HG03103 (cell line): ENCODE results near the gene ALOX12.

Experiments used
- ATAC-seq: cut with Tn5 transposase; IDR thresholded peaks from one replicate; pipeline ENCODE4 v1.9.1; 2021; ENCODE audit warnings: low read depth; ENCODE audit not compliant: unreplicated experiment

Gene ALOX12

GRCh38 chr17:7001318-7001961, 5.6 kb downstream of the ALOX12 start:
- no peak for ATAC-seq

GRCh38 chr17:7002288-7003047, 6.6 kb downstream of the ALOX12 start:
- ATAC-seq: no peak

DNA sequence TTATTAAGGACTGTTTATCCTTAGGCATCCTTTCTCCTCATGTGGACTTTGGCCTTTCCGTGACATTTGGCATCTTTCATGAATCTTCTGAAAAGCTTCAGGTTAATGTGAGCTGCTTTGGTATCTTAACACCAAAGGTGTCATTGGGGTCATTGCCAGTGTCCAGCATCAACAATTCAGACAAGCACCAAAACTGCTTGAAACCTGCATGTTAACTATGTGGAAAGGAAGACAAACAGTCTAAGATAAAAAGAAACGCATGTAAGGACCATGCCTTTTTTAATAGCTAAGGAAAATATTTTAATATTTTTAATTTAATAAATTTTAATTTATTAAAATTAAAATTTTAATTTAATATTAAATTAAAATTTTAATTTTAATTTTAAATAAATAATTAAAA, 7.9 kb downstream of the ALOX12 start:
- ATAC-seq: no peak

DNA sequence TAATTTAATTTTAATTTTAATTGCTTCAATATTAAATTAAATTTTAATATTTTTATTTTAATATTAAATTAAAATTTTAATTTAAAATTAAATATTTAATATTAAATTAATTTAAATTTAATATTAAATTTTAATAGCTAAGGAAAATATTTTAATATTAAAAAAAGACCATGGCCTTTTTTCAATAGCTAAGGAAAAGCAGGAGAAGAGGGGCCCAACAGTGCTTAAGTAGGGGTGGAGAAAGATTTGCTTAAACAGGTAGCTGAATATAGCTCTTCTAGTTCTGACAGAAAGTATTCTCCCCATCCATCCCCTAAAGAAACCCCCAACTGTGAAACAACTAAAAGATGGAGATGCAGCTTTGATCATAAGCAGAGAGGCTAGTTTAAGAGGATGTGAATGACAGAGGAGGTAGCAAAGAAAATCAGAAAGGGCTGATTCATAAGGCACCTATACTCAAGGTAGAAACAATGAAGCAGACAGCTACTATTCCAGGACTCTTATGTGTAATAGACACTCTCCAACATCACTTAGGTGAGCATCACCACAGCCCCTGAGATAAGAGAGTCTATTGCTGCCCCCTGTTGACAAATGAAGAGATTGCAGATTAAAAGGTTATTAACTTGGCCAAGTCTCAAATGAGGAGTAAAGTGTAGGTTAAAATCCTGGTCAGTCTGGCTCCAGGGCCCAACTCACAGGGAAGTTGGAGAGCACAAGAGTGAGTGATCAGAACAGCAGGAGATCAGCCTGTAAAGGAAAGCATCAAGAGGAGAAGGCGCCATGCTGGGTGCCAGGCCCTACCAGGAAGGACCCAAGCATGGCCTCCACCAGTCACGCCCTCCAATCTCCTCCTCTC, 8.8 kb downstream of the ALOX12 start:
- no peak for ATAC-seq

- no peak for ATAC-seq
Observed at GRCh38 chr17:7005716-7006115, 9.9 kb downstream of the ALOX12 start.

- no peak for ATAC-seq
Observed at GRCh38 chr17:7007143-7007542, 11.3 kb downstream of the ALOX12 start.

DNA sequence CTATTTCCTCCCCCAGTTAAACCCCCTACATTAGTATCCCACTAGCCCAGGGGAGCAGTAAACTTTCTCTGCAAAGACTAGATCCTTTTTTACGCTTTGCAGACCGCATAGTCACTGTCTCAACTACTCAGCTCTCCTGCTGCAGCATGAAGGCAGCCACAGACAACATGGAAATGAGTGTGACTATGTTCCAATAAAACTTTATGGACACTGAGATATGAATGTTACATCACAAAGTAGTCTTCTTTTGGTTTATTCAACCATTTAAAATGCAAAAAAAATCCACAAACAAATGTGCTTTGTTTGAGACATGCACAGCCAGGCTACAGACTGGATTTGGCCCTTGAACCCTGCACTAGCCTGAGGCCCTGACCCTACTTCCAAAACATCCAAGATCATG, 14.7 kb downstream of the ALOX12 start:
- no peak for ATAC-seq

GRCh38 chr17:7011415-7011814, 15.6 kb downstream of the ALOX12 start:
- ATAC-seq: no peak

- no peak for ATAC-seq
Observed at GRCh38 chr17:7011942-7012254, 16.0 kb downstream of the ALOX12 start.

- peak; percentile 81 for ATAC-seq
Observed at GRCh38 chr17:7014261-7014994, 18.6 kb downstream of the ALOX12 start.

DNA sequence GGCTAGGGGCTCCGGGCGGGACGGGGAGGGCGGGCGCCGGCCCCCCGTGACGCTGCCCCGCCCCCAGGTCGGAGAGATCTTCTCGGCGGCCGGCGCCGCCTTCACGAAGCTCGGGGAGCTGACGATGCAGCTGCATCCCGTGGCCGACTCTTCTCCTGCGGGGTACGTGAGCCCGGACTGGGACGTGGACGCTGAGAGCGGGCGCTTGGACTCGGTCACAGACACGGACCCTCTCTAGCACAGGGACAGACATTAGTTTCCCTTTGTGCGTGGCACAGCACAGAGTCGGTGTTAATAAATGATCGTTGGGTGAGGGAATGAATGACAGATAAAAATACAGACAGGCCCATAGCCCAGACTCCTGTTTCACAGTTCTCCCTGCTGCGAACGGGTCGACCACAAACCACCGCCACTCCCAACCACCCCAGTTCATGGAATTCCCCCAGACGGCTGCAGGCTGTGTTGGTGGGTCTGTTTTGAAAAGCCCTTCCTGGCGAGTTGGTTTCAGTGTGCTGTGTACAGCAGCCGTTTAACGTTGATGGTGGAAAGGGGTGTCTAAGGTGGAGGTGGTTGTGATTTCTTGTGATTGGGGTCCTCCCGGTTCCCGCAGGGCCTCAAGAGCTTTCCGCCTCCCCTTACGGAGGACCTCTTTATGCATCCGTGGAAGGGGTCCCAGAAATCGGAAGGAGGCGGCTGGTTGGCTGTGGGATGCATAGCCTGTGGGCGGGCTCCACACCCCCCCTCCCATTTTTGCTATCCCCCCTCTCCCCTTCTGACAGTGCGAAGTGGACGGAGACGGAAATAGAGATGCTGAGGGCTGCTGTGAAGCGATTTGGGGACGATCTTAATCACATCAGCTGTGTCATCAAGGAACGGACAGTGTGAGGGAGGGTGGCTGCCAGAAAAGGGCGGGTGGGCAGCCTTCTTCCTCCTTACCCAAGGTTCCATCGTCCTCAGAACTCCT, 19.4 kb downstream of the ALOX12 start:
- ATAC-seq: peak; percentile 4

DNA sequence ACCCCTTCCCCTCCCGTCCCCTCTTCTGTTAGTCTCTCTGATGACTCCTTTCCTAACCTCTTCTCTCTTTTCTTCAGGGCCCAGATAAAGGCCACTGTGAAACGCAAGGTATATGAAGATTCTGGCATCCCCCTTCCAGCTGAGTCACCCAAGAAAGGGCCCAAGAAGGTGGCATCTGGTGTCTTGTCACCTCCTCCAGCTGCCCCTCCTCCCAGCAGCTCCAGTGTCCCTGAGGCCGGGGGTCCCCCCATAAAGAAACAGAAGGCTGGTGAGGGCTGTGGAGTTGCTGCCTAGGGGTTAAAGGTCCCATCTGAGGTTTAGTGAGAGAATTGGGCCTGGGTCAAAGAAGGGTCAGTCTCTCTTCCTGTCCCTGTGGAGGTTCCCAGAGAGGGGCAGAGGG, 20.6 kb downstream of the ALOX12 start:
- ATAC-seq: no peak

GRCh38 chr17:7016886-7017826, 21.3 kb downstream of the ALOX12 start:
- no peak for ATAC-seq

- ATAC-seq: no peak
Observed at GRCh38 chr17:7017827-7018200, 22.0 kb downstream of the ALOX12 start.

DNA sequence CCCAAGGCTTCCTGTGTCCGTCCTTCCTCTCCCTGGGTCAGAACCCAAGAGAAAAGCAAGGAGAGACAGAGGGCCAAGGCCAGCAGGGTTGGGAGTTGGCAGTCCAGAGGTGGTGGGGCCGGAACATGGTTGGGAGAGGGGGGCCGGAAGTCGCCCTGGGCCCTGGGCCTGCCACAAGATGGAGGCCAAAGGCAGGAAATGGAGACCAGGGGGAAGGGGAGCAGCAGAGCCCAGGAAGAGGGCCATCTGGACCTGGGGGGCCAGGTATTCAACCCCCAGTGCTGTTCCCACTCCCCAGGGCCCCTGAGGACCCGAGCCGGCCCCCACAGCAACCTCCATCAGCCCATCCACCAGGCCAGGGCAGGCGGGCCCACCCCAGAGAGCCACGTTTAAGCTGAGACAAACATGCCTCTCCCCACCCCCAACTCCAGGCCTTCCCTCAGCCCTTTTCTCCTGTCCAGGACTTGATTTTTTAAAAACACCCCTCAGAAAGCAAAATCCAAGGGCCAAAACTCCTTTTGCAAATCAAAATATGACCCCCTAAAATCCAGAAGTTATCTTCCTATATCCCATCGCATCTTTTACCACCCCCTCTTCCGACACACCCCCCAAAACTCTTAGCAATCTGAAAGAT, 22.6 kb downstream of the ALOX12 start:
- ATAC-seq: no peak

DNA sequence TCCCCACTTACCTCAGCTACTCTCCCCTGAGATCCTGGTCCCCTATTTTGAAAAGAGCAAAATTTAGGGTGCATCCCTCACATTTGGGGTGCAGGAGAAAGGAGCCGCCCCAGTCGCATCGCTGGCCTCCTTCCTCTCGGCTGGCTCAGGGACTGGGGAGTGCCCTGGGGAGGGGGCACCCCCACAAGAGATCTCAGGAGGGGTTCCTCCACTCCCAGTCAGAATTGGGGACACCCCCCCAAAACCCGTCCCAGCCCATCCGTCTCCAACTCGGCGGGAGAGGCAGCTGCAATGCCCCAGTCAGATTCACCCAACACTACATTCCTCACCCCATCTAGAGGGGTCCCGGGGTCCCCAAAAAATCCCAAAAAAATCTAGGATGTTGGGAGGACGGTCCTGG, 23.5 kb downstream of the ALOX12 start:
- ATAC-seq: no peak

DNA sequence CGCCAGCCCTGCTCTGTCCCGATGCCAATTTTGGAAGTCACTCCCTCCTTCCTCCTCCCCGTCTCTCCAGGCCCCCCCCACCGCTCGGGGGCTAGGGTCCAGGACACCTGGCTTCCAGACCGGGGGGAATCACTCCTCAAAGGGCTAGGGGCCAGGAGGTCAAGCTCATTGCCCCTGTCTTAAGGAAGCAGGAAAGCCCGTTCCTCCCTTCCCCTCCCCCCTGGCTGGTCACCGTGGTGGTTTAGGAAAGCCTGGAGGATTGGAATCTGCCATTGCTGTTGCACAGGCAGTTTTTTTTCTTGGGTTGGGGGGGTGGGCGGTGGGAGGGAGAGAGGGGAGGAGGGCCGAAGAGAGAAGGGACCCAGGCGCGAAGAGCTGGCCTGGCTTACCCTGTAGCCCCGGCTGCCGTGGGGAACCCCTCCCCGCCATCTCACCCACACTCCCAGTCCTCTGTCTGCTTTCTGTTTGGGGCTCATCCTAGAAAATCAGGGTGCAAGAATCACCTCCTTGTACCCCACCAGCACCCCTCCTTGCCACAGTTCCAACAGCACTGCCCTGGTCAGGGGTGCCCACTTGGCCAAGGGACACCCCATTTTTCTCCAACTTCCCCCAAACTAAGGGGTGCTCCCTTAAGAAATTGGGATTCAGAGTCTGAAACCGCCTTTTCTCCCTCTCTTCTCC, 24.1 kb downstream of the ALOX12 start:
- ATAC-seq: no peak
